ENCODE measurements around the gene MAP3K1.

MAP3K1 gene

GRCh38 chr5:56814963-56815657, at the start of gene MAP3K1 (continued):
- TF ChIP-seq ZNF639 (tag by site-specific recombination; IDR thresholded peaks at IDR 0.05) (no peak), KLF17 (tag by site-specific recombination; IDR thresholded peaks at IDR 0.05) (0 out of 2 replicates have a peak, but pooled peaks have one; percentile 35), ZSCAN4 (tag by site-specific recombination; IDR thresholded peaks at IDR 0.05) (no peak), ZNF366 (tag by site-specific recombination; conservative IDR thresholded peaks at IDR 0.05) (no peak), ZNF114 (tag by site-specific recombination; IDR thresholded peaks at IDR 0.05) (no peak), YY1 (tag by site-specific recombination; IDR thresholded peaks at IDR 0.05) (peak; percentile 52), ZBTB8A (tag by site-specific recombination; IDR thresholded peaks at IDR 0.05) (peak; percentile 86), ZNF121 (tag by site-specific recombination; IDR thresholded peaks at IDR 0.05) (no peak), ZNF302 (tag by site-specific recombination; IDR thresholded peaks at IDR 0.05; ENCODE audit: low read depth) (no peak), ZNF660 (tag by site-specific recombination; IDR thresholded peaks at IDR 0.05) (no peak), ZNF16 (tag by site-specific recombination; IDR thresholded peaks at IDR 0.05; ENCODE audit: low read depth) (no peak), IKZF3 (tag by site-specific recombination; IDR thresholded peaks at IDR 0.05) (no peak), ZNF211 (tag by site-specific recombination; IDR thresholded peaks at IDR 0.05; ENCODE audit: low read depth) (no peak), GLIS2 (tag by site-specific recombination; IDR thresholded peaks at IDR 0.05) (peak; percentile 6; the same call in 1 of the 2 replicates), BCL11B (tag by site-specific recombination; IDR thresholded peaks at IDR 0.05; ENCODE audit: low read depth) (no peak), PRDM4 (tag by site-specific recombination; IDR thresholded peaks at IDR 0.05) (no peak), REPIN1 (tag by site-specific recombination; IDR thresholded peaks at IDR 0.05; ENCODE audit: low read depth) (no peak), ATF2 (tag by site-specific recombination; IDR thresholded peaks at IDR 0.05; ENCODE audit: low read depth) (no peak), PRDM10 (tag by site-specific recombination; IDR thresholded peaks at IDR 0.05) (no peak), ZSCAN30 (tag by site-specific recombination; IDR thresholded peaks at IDR 0.05) (no peak), ZXDB (tag by site-specific recombination; IDR thresholded peaks at IDR 0.05) (peak; percentile 80), ZNF324 (tag by site-specific recombination; IDR thresholded peaks at IDR 0.05) (no peak), ZNF112 (tag by site-specific recombination; IDR thresholded peaks at IDR 0.05) (no peak), ZNF792 (tag by site-specific recombination; IDR thresholded peaks at IDR 0.05) (no peak), ZSCAN5A (tag by site-specific recombination; IDR thresholded peaks at IDR 0.05) (no peak), ZNF654 (tag by site-specific recombination; IDR thresholded peaks at IDR 0.05; ENCODE audit: low read depth) (no peak), ZNF202 (tag by site-specific recombination; IDR thresholded peaks at IDR 0.05; ENCODE audit: borderline replicate concordance) (no peak), KLF7 (tag by site-specific recombination; IDR thresholded peaks at IDR 0.05; ENCODE audit: borderline replicate concordance) (no peak)
